WTC11 (cell line): ENCODE data around the gene LIX1L. TPM values are rescaled to one million over a fixed set of nuclear protein-coding genes. Genes with fewer than 3 reads are reported as not detected.
"Not testable (repeated sequence)": the region's sequence is repeated elsewhere in the genome, so short reads cannot be mapped to it uniquely, and the experiment has no call there.

Source experiments
- ATAC-seq: fragments of 200-7000 bp; cut with Tn5 transposase; 2 replicates; pipeline ENCODE4 v1.10.0; 2021; ENCODE audit warnings: mild to moderate bottlenecking, moderate library complexity
- CTCF ChIA-PET: fragments of 300-600 bp; sonication (Branson Sonifier 250); formaldehyde crosslinking; loops from one replicate; lab custom pipeline; 2021; ENCODE audit warnings: antibody characterized with exemption; lab: Charles Lee
- POLR2A ChIA-PET: fragments of 350-600 bp; sonication (Branson Sonifier 250); formaldehyde crosslinking; loops from one replicate; lab custom pipeline; 2021; ENCODE audit warnings: antibody characterized with exemption; lab: Charles Lee
- DNase-seq: peaks from one replicate; pipeline ENCODE4 v3.0.0; 2021; ENCODE audit warnings: low spot score
- H3K27ac Mint-ChIP-seq: 2 replicates; pipeline ENCODE4 v1.8.0; 2021; ENCODE audit warnings: mixed read lengths
- H3K27me3 Mint-ChIP-seq: 2 replicates; pipeline ENCODE4 v1.8.0; 2021; ENCODE audit warnings: low read depth, mild to moderate bottlenecking, moderate library complexity, mixed read lengths
- H3K36me3 Mint-ChIP-seq: 2 replicates; pipeline ENCODE4 v1.8.0; 2021; ENCODE audit warnings: mixed read lengths
- H3K4me1 Mint-ChIP-seq: 2 replicates; pipeline ENCODE4 v1.8.0; 2022; ENCODE audit warnings: mixed read lengths
- H3K4me3 Mint-ChIP-seq: 2 replicates; pipeline ENCODE4 v1.8.0; 2021; ENCODE audit warnings: mild to moderate bottlenecking, moderate library complexity, mixed read lengths
- H3K9me3 Mint-ChIP-seq: 2 replicates; pipeline ENCODE4 v1.8.0; 2021; ENCODE audit warnings: mixed read lengths
- AFF4 ChIP-seq: sonication (generic); formaldehyde crosslinking; IDR thresholded peaks from 2 replicates; pipeline ENCODE4 v1.8.1; 2023; ENCODE audit warnings: mild to moderate bottlenecking, missing genetic modification reagents, borderline replicate concordance
- ATF1 ChIP-seq: sonication (generic); formaldehyde crosslinking; IDR thresholded peaks from 2 replicates; pipeline ENCODE4 v1.8.1; 2023; ENCODE audit warnings: mild to moderate bottlenecking, moderate library complexity, missing genetic modification reagents
- ELF4 ChIP-seq: sonication (generic); formaldehyde crosslinking; IDR thresholded peaks from 2 replicates; pipeline ENCODE4 v1.8.1; 2022; ENCODE audit warnings: low read depth, mild to moderate bottlenecking, moderate library complexity, missing genetic modification reagents
- FOXP1 ChIP-seq: sonication (generic); formaldehyde crosslinking; IDR thresholded peaks from 2 replicates; pipeline ENCODE4 v1.8.0; 2022; ENCODE audit warnings: missing genetic modification reagents, mild to moderate bottlenecking, moderate library complexity, borderline replicate concordance
- GABPB1 ChIP-seq: sonication (generic); formaldehyde crosslinking; IDR thresholded peaks from 2 replicates; pipeline ENCODE4 v1.8.1; 2023; ENCODE audit warnings: mild to moderate bottlenecking, missing genetic modification reagents
- KAT7 ChIP-seq: sonication (generic); formaldehyde crosslinking; IDR thresholded peaks from 2 replicates; pipeline ENCODE4 v1.8.1; 2023; ENCODE audit warnings: missing genetic modification reagents, mild to moderate bottlenecking, borderline replicate concordance
- MXD4 ChIP-seq: fragments of 250-450 bp; sonication (Bioruptor Pico); IDR thresholded peaks from 2 replicates; pipeline ENCODE4 v1.8.0; 2021; ENCODE audit warnings: mild to moderate bottlenecking, moderate library complexity, borderline replicate concordance
- MYBL2 ChIP-seq: sonication (generic); formaldehyde crosslinking; IDR thresholded peaks from 2 replicates; pipeline ENCODE4 v1.8.1; 2023; ENCODE audit warnings: mild to moderate bottlenecking, moderate library complexity, missing genetic modification reagents
- SMAD3 ChIP-seq: sonication (generic); formaldehyde crosslinking; IDR thresholded peaks from 2 replicates; pipeline ENCODE4 v1.8.0; 2022; ENCODE audit warnings: missing genetic modification reagents, mild to moderate bottlenecking, borderline replicate concordance
- USF1 ChIP-seq: sonication (generic); formaldehyde crosslinking; IDR thresholded peaks from 2 replicates; pipeline ENCODE4 v1.8.0; 2022; ENCODE audit warnings: mild to moderate bottlenecking, missing genetic modification reagents
- USF2 ChIP-seq: sonication (generic); formaldehyde crosslinking; IDR thresholded peaks from 2 replicates; pipeline ENCODE4 v1.8.1; 2023; ENCODE audit warnings: mild to moderate bottlenecking, missing genetic modification reagents, moderate library complexity
- ZBTB21 ChIP-seq: sonication (generic); formaldehyde crosslinking; IDR thresholded peaks from 2 replicates; pipeline ENCODE4 v1.8.1; 2023; ENCODE audit warnings: mild to moderate bottlenecking, missing genetic modification reagents, borderline replicate concordance
- ZNF425 ChIP-seq: fragments of 250-450 bp; sonication (Bioruptor Pico); conservative IDR thresholded peaks from 2 replicates; pipeline ENCODE4 v1.9.0; 2021; ENCODE audit warnings: mild to moderate bottlenecking
- total RNA-seq: library from RNA; stranded (reverse); gene quantifications from 3 replicates; pipeline ENCODE4 v1.2.3, GENCODE V29; 2021
- TF ChIP-seq, protein P1 (sequence below): sonication (generic); formaldehyde crosslinking; IDR thresholded peaks from 2 replicates; pipeline ENCODE4 v1.8.0; 2022; ENCODE audit warnings: mild to moderate bottlenecking, missing genetic modification reagents
- TF ChIP-seq, protein P2 (sequence below): sonication (generic); formaldehyde crosslinking; IDR thresholded peaks from 2 replicates; pipeline ENCODE4 v1.8.1; 2022; ENCODE audit warnings: mild to moderate bottlenecking, moderate library complexity, missing genetic modification reagents
- TF ChIP-seq, protein P3 (sequence below): sonication (generic); formaldehyde crosslinking; IDR thresholded peaks from 2 replicates; pipeline ENCODE4 v1.8.0; 2022; ENCODE audit warnings: mild to moderate bottlenecking, missing genetic modification reagents
- TF ChIP-seq, protein P4 (sequence below): sonication (generic); formaldehyde crosslinking; IDR thresholded peaks from 2 replicates; pipeline ENCODE4 v1.8.1; 2023; ENCODE audit warnings: mild to moderate bottlenecking, missing genetic modification reagents

LIX1L gene
- total RNA-seq, 1 experiment from 2014 or later, result 3.0 TPM

GRCh38 chr1:145932522-145933009 is 25.3 kb downstream of the LIX1L start:
- Mint-ChIP-seq H3K27ac (peak overlapping the region; percentile 87), H3K4me3 (peak overlapping the region; percentile 20; the same call in 1 of the 2 replicates), H3K4me1 (peaks cover 28% of the 10 kb centered on the region)
- ATAC-seq, DNase-seq, H3K9me3 Mint-ChIP-seq, POLR2A ChIA-PET, CTCF ChIA-PET, H3K36me3 Mint-ChIP-seq, H3K27me3 Mint-ChIP-seq: not testable (repeated sequence)
- 0 out of 2 replicates have a peak, but pooled peaks have one; percentile 30 for TF ChIP-seq USF2
- TF ChIP-seq, protein P1, sequence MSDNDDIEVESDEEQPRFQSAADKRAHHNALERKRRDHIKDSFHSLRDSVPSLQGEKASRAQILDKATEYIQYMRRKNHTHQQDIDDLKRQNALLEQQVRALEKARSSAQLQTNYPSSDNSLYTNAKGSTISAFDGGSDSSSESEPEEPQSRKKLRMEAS (CRISPR knock-in tag), result peak; percentile 62

- POLR2A ChIA-PET, result interaction anchor here (0.7 to 2.6 kb wide), 13 partner anchors 9 to 110 kb away, joined by 3 to 24 read pairs (median 6); partner anchors contain the start of genes ANKRD34A, LIX1L, NUDT17 and PEX11B
- H3K4me3 Mint-ChIP-seq, result no peak overlapping the region; the same call in none of the 2 replicates
- ATAC-seq, result no peak
Measured at GRCh38 chr1:145927916-145928643, 29.7 kb downstream of the LIX1L start.

More at GRCh38 chr1:145927916-145928643, 29.7 kb downstream of the LIX1L start:
- TF ChIP-seq, protein P2, sequence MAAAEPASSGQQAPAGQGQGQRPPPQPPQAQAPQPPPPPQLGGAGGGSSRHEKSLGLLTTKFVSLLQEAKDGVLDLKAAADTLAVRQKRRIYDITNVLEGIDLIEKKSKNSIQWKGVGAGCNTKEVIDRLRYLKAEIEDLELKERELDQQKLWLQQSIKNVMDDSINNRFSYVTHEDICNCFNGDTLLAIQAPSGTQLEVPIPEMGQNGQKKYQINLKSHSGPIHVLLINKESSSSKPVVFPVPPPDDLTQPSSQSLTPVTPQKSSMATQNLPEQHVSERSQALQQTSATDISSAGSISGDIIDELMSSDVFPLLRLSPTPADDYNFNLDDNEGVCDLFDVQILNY, result no peak
- TF ChIP-seq SMAD3 (CRISPR knock-in tag), result no peak
- TF ChIP-seq ZBTB21 (CRISPR knock-in tag), result no peak
- TF ChIP-seq FOXP1, result no peak
- no peak for TF ChIP-seq GABPB1 (CRISPR knock-in tag)
- no peak for TF ChIP-seq AFF4 (CRISPR knock-in tag)
- TF ChIP-seq, protein P3, sequence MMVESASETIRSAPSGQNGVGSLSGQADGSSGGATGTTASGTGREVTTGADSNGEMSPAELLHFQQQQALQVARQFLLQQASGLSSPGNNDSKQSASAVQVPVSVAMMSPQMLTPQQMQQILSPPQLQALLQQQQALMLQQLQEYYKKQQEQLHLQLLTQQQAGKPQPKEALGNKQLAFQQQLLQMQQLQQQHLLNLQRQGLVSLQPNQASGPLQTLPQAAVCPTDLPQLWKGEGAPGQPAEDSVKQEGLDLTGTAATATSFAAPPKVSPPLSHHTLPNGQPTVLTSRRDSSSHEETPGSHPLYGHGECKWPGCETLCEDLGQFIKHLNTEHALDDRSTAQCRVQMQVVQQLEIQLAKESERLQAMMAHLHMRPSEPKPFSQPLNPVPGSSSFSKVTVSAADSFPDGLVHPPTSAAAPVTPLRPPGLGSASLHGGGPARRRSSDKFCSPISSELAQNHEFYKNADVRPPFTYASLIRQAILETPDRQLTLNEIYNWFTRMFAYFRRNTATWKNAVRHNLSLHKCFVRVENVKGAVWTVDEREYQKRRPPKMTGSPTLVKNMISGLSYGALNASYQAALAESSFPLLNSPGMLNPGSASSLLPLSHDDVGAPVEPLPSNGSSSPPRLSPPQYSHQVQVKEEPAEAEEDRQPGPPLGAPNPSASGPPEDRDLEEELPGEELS, result no peak
- TF ChIP-seq MXD4, result no peak
- TF ChIP-seq USF2, result no peak
- TF ChIP-seq ZNF425 (CRISPR knock-in tag), result no peak
- TF ChIP-seq, protein P4, sequence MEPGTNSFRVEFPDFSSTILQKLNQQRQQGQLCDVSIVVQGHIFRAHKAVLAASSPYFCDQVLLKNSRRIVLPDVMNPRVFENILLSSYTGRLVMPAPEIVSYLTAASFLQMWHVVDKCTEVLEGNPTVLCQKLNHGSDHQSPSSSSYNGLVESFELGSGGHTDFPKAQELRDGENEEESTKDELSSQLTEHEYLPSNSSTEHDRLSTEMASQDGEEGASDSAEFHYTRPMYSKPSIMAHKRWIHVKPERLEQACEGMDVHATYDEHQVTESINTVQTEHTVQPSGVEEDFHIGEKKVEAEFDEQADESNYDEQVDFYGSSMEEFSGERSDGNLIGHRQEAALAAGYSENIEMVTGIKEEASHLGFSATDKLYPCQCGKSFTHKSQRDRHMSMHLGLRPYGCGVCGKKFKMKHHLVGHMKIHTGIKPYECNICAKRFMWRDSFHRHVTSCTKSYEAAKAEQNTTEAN (CRISPR knock-in tag), result no peak
- no peak for TF ChIP-seq KAT7 (CRISPR knock-in tag)
- TF ChIP-seq ATF1 (CRISPR knock-in tag), result no peak
- TF ChIP-seq ELF4 (CRISPR knock-in tag), result no peak
- no peak for TF ChIP-seq MYBL2
- no peak for TF ChIP-seq USF1 (CRISPR knock-in tag)
- H3K9me3 Mint-ChIP-seq, result no peaks in the 10 kb centered on the region
- H3K27ac Mint-ChIP-seq, result no peak overlapping the region
- H3K36me3 Mint-ChIP-seq, result peaks cover 6% of the 10 kb centered on the region
- CTCF ChIA-PET, result interaction anchor here (0.7 to 2.3 kb wide), 17 partner anchors 9 to 83 kb away, joined by 3 to 22 read pairs (median 4); partner anchors contain the start of genes ANKRD34A, ANKRD35, ITGA10 and LIX1L
- peaks cover 25% of the 10 kb centered on the region for H3K4me1 Mint-ChIP-seq
- no peak for DNase-seq
- H3K27me3 Mint-ChIP-seq, result no peaks in the 10 kb centered on the region
